ENCODE data around the gene IDI1.

The IDI1 gene

GRCh38 chr10:996031-996430 lies 52.9 kb downstream of the IDI1 start:
- Histone ChIP-seq H3K4me3 (no peak overlapping the region), H3K27ac (no peak overlapping the region)
- no peak for TF ChIP-seq CTCF (IDR thresholded peaks at IDR 0.05)
- peak; percentile 67 for DNase-seq (ENCODE audit: low spot score)

- peak; percentile 29 for DNase-seq (ENCODE audit: low spot score)
- TF ChIP-seq CTCF (IDR thresholded peaks at IDR 0.05), result no peak
- no peak overlapping the region for H3K27ac ChIP-seq
Observed at GRCh38 chr10:995559-995926, 53.4 kb downstream of the IDI1 start.

GRCh38 chr10:994836-995558 lies 53.9 kb downstream of the IDI1 start:
- no peak for TF ChIP-seq CTCF (IDR thresholded peaks at IDR 0.05)
- DNase-seq (ENCODE audit: low spot score), result peak; percentile 26
- H3K4me3 ChIP-seq, result no peak overlapping the region
- no peak overlapping the region for H3K27ac ChIP-seq

More at GRCh38 chr10:995559-995926, 53.4 kb downstream of the IDI1 start:
- H3K4me3 ChIP-seq, result no peak overlapping the region

- peak; percentile 53 for DNase-seq (ENCODE audit: low spot score)
- H3K4me3 ChIP-seq, result no peak overlapping the region
- no peak overlapping the region for H3K27ac ChIP-seq
- no peak for TF ChIP-seq CTCF (IDR thresholded peaks at IDR 0.05)
Observed at GRCh38 chr10:992871-993270, 56.0 kb downstream of the IDI1 start.

GRCh38 chr10:992467-992866 lies 56.5 kb downstream of the IDI1 start:
- Histone ChIP-seq H3K4me3 (no peak overlapping the region), H3K27ac (no peak overlapping the region)
- no peak for DNase-seq (ENCODE audit: low spot score)
- TF ChIP-seq CTCF (IDR thresholded peaks at IDR 0.05), result no peak

- no peak overlapping the region for H3K27ac ChIP-seq
- peak; percentile 55 for DNase-seq (ENCODE audit: low spot score)
- H3K4me3 ChIP-seq, result no peak overlapping the region
- TF ChIP-seq CTCF (IDR thresholded peaks at IDR 0.05), result no peak
Observed at GRCh38 chr10:990808-991207, 58.1 kb downstream of the IDI1 start.
